Right hindlimb (tissue), 1 donor: ENCODE measurements around the gene RASSF9.

ENCODE experiments used
- DNase-seq: peaks from one replicate; pipeline ENCODE4 v3.0.0-alpha.2; 2018

Gene RASSF9

DNA sequence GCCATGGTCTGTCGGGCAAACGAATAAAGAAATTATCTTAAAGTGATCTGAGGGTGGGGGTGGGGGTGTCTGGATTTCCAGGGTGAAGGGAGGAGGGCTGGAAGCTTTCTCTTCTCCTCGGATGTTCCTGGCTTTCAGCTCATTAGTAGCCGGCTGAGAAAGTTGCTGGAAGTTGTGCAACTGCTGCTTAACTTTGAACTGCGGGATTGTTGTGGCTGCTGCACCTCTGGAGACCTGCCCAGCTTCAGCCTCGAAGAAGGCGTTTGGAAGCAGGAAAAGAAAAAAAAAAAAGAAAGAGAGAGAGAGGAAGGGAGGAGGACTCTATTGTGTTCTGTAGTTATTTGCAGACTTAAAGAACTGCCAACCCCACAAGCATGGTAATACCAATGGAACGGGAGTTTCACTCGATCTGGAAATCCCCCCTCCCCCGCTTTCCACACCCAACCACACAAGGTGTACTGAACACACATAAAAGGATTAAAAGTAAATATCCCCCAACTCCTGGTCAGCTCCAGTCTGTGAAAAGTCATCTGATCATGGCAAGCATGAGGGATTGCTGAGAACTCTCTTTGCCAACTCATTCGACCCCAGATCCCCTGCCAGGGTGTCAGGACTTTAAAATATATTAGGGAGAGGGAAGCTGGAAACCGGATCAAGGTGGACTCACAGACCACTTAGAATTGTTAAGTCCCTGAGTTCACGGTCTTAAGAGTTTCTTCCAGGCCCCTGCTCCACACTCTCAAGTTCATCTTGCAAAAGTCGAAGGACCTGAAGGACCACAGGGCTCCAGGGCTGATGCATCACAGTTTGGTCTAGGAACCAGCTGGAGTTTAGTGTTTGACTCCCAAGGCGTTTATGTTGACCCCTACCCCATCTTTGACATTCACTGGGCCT is at the start of gene RASSF9:
Gene RASSF9 (minus strand): TSS at position 213 of the 894 bp plus-strand sequence. CDS start 208 bp downstream, at position 5.
- DNase-seq, result peak; percentile 70

- no peak for DNase-seq
Measured at GRCh38 chr12:85883763-85884162, 47.6 kb upstream of the RASSF9 start.

- no peak for DNase-seq
Measured at GRCh38 chr12:85877459-85877858, 41.2 kb upstream of the RASSF9 start.

DNA sequence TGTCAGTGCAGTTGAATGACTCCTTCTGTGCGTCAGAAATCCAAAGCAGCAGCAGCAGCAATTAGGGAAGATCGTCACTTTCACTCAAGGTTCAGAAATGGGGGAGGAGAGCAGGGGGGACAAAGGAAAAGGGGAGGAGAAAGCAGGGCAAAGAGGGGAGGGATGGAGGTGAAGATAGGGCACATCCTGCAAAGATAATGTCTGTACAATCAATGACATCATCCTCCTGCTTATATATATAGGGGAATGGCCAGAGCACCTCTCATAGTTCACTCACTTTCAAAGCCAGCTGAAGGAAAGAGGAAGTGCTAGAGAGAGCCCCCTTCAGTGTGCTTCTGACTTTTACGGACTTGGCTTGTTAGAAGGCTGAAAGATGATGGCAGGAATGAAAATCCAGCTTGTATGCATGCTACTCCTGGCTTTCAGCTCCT is 37.8 kb upstream of the RASSF9 start, which contains the start of gene NTS:
Gene NTS (plus strand): TSS at position 265 of the 431 bp plus-strand sequence. CDS start 109 bp downstream, at position 374.
- no peak for DNase-seq

DNA sequence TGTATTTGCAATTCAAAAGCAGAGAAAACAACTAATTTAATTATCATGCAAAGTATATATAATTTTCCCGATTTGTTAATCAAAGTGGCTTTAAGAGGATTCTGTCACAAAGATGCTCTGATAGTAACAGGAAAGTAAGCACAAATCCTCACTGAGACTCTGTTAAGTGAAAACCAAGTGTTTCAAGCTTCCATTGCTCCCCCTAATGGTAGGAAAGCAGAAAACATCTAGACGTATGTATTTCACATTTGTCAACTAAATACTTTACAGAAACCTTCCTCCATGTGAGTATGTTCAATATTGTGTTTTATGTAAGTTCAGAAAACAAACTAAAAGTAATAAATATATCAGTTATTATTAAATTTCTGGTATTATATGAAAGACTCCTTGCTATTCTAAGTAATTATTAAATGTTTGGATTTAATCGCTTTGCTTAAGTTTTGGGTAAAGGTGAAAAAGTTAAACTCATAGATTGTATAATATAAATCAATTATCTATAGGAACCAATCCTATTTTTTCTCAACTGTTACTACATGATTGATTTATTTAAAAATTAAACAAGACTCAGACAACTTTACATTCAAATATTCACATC is 36.4 kb upstream of the RASSF9 start:
- no peak for DNase-seq

DNA sequence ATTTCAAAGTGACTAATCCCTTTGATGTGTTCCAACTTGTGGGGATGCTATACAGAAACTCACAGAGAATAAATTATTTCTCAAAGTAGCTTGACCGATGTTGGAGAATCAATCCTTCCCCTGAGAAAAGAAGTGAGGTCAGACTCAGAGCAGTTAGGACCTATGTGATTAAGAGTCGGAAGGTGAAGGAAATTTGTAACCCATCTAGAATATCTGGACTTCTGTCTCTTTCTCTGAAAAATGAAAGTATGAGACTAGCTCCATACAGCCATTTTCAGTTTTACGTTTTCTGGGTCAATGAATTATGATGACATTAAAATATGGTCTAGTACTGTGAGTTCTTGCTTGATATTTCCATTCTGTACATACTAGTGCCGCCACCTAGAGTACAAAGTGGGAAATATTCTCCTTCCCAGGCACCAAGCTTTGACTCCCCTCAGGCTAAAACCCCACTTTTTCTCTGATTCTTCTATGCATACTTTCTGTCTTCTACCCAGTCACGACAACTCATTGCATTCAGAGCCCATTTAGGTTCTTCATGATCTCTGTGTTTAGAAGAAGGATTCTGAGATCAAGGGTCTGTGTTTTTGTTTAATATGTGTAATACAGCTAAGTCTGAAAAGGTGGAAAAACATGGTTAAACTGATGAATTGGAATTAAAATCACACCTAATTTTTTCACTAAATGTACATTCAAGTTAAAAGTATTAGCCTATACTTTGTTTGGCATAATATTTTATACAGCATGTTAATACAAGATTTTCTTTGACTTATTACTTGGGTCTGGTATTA is 31.0 kb upstream of the RASSF9 start:
- DNase-seq, result peak; percentile 50

DNA sequence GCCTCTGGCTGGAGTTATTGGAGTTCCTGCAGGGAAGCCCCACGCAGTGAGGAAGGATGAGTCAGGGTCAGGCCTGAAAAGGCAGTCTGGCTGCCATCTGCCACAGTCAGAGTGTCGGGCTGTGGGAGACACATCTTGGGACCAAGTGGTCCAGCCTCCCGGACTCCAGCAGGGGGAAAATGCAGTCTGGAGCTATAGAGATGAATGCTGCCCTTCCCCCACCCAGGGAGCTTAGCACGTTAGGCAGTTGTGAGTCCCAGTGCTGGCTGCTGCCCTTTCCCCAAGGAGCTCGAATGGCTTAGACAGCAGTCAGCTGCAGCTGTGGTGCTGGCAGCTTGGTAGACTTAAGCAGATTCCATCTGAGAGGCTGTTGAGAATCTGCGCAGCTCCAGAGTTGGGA is 29.7 kb upstream of the RASSF9 start:
- DNase-seq, result no peak

DNA sequence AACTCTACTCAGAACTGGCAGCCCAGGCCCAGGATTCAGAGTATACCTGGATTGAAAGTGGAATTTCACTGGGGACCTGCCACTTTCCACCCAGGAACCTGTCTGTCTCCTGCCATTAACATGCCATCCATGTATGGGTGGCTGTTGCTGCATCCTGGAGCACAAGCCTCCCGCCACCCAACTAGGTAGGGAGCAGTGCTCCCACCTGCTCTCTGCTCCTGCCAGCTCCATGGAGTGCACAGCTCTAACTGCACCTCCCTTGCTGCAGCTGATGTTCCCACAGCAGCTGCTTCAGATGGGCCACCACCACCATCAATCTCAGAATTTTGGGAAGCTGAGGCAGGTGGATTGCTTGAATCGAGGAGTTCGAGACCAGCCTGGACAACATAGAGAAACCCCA is 20.8 kb upstream of the RASSF9 start:
- no peak for DNase-seq

- DNase-seq, result no peak
Measured at GRCh38 chr12:85855305-85855704, 19.1 kb upstream of the RASSF9 start.

- DNase-seq, result no peak
Measured at GRCh38 chr12:85849344-85849743, 13.1 kb upstream of the RASSF9 start.

GRCh38 chr12:85843606-85844310 is 7.5 kb upstream of the RASSF9 start:
- no peak for DNase-seq

DNA sequence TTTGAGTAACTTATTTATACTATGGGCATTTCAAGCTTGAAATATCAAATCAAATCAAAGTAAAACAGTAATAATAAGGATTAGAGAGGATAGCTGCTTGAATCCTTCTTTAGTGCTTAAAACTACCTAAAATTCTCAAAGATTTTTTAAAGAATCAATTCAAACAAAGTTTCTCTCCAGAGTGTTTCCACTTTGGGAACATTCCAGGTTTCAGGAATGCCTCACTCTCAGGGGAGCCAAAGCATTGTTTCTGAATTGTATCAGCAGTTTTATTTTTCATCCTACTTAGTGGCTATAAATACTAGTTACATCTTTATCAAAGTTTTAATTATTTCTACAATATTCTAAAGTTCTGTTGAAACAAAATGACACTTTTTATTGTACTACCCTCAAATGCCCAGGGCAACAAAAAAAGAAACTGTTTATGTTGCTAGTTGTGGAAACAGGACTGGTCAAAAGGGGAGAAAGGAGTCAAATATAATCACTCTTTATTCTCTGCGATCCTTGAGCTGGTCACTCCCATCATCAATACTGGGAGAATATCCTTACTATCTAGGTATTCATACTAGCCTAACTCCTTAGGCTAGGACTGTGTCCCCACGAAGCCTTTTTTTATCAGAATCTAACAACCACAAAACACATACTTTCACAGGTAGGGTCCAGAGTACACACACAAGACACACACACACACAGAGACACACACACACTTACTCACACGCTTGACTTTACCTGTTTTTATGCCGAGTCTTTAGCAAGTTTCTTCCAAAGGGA is 598 bp downstream of the RASSF9 start:
- no peak for DNase-seq

- no peak for DNase-seq
Measured at GRCh38 chr12:85834378-85834777, 1.8 kb downstream of the RASSF9 start.

GRCh38 chr12:85833579-85833978 is 2.6 kb downstream of the RASSF9 start:
- DNase-seq, result no peak

- no peak for DNase-seq
Measured at GRCh38 chr12:85831327-85831990, 4.8 kb downstream of the RASSF9 start.

GRCh38 chr12:85829391-85829790 is 6.8 kb downstream of the RASSF9 start:
- DNase-seq, result no peak

- DNase-seq, result no peak
Measured at GRCh38 chr12:85828576-85828975, 7.6 kb downstream of the RASSF9 start.

GRCh38 chr12:85825746-85826145 is 10.5 kb downstream of the RASSF9 start:
- no peak for DNase-seq

DNA sequence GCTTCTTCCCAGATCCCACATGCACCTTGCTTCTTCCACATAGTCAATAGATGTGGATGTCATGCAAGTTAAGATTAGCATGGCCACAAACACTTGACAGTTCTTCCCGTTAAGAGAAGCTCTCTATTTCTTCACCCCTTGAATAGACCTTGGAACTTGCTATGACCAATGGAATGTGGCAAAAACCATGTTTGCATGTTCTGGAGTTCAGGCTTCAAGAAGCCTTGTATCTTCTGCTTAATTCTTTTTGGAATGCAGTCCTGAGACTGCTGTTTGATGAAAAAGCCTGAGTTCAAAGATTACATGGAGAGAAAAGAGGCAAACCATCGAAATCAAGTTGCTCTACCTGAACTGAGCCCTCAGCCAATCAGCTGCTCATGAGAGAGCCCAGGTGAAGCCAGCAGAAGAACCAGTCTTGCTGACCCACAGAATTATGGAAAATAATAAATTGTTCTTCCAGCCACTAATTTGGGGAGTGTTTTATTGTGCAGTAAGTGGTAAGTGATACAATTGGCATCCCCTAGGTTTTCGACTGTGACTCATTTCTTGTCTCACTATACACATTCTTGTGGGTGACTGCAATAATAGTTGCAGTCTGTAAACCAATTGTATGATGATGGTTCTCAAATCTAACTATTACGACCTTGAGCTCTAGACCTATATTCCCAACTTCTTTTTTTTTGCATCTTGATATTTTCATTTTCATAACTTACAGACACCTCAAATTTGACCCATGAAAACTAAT is 12.6 kb downstream of the RASSF9 start:
- no peak for DNase-seq

DNA sequence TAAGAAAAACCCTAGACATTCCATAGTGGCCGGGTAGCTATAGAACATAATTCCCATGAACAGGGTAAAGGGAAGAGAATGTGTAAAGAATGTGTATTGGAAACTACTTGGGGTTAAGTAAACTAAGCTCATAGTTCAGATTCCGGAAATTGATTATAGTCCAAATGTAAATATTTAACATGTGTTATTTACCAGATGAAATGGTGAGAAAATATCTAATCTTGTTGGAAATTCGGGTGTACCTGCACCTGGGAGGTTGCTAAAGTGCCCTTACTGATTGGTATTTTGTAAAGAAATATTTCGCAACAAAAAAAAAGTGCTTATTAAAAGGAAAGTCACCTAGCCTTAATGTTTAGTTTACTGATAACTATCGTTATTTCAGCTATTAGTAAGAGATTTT is 14.4 kb downstream of the RASSF9 start:
- DNase-seq, result no peak

DNA sequence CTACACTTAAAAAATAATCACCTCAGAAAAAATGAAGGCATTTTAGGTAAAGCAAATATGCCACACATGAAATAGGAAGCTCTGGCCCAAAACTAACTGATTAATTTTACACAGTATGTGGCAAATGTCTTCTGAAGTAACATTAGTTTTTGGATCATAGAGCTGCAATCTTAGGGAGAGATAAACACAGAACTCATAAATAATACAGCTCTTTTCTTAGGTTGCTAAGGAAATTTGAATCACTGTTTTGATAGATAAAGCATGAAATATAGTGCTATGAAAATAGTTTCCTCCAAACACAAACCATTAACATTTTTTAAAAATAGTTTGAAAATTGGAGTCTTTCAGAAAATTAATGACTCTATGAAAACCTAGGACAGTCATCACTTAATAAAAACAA is 15.0 kb downstream of the RASSF9 start:
- DNase-seq, result no peak
